IgD-negative memory B cell (primary cell): ENCODE data around the gene TNFRSF1A. TPM values are rescaled to one million over a fixed set of nuclear protein-coding genes. Genes with fewer than 3 reads are reported as not detected.

Experiments used
- H3K27ac Mint-ChIP-seq, 3 donors: one replicate each; pipeline ENCODE4 v1.8.0; 2020 to 2022; ENCODE audit warnings: mild to moderate bottlenecking in 3 of 3, mixed read lengths in 3 of 3, moderate library complexity in 1 of 3
- H3K27me3 Mint-ChIP-seq: one replicate; pipeline ENCODE4 v1.8.0; 2021; ENCODE audit warnings: mixed read lengths
- H3K36me3 Mint-ChIP-seq: one replicate; pipeline ENCODE4 v1.8.0; 2020; ENCODE audit warnings: mild to moderate bottlenecking, mixed read lengths
- H3K4me1 Mint-ChIP-seq, 3 donors: one replicate each; pipeline ENCODE4 v1.8.0; 2020 to 2022; ENCODE audit warnings: mixed read lengths in 3 of 3, mild to moderate bottlenecking in 1 of 3
- H3K4me3 Mint-ChIP-seq, 4 donors: one replicate each; pipeline ENCODE4 v1.8.0; 2020 to 2022; ENCODE audit warnings: mild to moderate bottlenecking in 4 of 4, mixed read lengths in 4 of 4, moderate library complexity in 3 of 4
- H3K9me3 Mint-ChIP-seq, 3 donors: one replicate each; pipeline ENCODE4 v1.8.0; 2020 to 2021; ENCODE audit warnings: mixed read lengths in 3 of 3, mild to moderate bottlenecking in 1 of 3
- polyA plus RNA-seq: library from polyadenylated mRNA; unstranded; fragments of 300-500 nt; fragmentation: Illumina TruSeq; gene quantifications from one replicate; pipeline ENCODE4 v1.2.3, GENCODE V29; 2021

TNFRSF1A gene
- 2.4 TPM for polyA plus RNA-seq

- Mint-ChIP-seq H3K27me3 (peaks cover 54% of the 10 kb centered on the region), H3K9me3 (no peaks in the 10 kb centered on the region), H3K4me1 (peaks cover under 1 to 10% (median 10%) of the 10 kb centered on the region in 3 donors), H3K36me3 (no peaks in the 10 kb centered on the region), H3K4me3 (peak within 1 kb of the TSS in 3 of 4 donors; percentile 19 to 47 (median 44)), H3K27ac (no peak within 1 kb of the TSS)
Measured at GRCh38 chr12:6341417-6342139, at the start of gene TNFRSF1A. Gene TNFRSF1A (minus strand): TSS chr12:6342076. CDS start chr12:6341814, 262 bp downstream.

DNA sequence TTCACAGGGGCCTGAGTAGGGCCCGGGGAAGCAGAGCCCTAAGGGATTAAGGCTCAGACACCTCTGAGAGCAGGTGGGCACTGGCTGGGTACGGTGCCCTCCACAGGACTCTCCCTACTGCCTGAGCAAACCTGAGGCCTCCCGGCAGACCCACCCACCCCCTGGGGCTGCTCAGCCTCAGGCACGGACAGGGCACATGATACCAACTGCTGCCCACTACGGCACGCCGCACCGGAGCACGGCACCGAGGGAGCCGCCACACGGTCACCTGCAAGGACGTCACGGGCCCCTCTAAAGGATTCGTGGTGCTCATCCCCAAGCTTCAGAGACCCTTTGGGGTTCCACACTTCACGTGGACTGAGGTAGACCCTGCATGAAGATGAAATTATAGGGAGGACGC lies 49.1 kb upstream of the TNFRSF1A start:
- Mint-ChIP-seq H3K27ac (no peak overlapping the region), H3K4me1 (no peaks in the 10 kb centered on the region), H3K4me3 (no peak overlapping the region), H3K36me3 (no peaks in the 10 kb centered on the region), H3K27me3 (peaks cover 18% of the 10 kb centered on the region), H3K9me3 (no peaks in the 10 kb centered on the region)

- no peaks in the 10 kb centered on the region for H3K9me3 Mint-ChIP-seq
- H3K4me1 Mint-ChIP-seq, result no peaks in the 10 kb centered on the region
- H3K4me3 Mint-ChIP-seq, result no peak overlapping the region
- peaks cover 21% of the 10 kb centered on the region for H3K27me3 Mint-ChIP-seq
- H3K27ac Mint-ChIP-seq, result no peak overlapping the region
- no peaks in the 10 kb centered on the region for H3K36me3 Mint-ChIP-seq
Measured at GRCh38 chr12:6390084-6390799, 48.4 kb upstream of the TNFRSF1A start.

DNA sequence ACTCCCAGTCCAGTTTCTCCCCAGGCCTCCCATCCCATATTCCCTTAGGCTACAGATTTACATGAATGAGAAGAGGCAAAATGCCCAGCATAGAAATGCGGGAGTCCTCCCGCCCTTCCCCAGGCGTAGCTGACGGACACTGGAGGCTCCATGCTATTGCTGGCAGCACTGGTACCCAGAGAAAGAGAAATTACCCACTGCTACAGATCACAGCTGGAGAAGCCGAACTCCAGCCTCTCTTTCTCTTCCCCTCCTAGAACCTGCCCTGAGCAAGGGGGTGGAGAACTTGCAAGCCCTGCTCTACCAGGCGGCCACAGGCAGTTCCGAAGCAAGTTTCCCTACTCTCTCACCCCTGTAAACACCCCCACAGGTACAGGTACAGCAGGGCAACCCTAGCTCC lies 45.7 kb upstream of the TNFRSF1A start:
- Mint-ChIP-seq H3K27ac (peak overlapping the region in 1 of 3 donors; percentile 47), H3K9me3 (no peaks in the 10 kb centered on the region), H3K27me3 (peaks cover 40% of the 10 kb centered on the region), H3K36me3 (no peaks in the 10 kb centered on the region), H3K4me3 (no peak overlapping the region), H3K4me1 (peaks cover 0 to 1% (median 0%) of the 10 kb centered on the region in 3 donors)

DNA sequence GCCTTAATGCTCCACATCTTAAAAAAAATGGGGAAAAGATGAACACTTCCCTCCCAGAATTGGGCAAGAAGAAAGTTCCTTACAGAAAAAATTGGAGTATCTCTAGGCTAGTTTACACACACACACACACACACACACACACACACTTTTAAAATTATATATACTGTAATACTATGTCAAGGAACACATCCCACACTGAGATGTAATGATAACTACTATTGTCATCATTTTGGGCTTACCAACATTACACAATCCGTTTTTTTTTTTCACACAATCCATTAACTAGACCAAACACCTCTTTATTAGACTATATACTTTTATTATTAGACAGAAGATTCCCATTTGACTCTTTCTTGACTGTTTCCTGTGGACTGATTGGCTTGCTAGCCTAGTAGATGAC lies 44.6 kb upstream of the TNFRSF1A start:
- Mint-ChIP-seq H3K4me3 (no peak overlapping the region), H3K36me3 (no peaks in the 10 kb centered on the region), H3K27me3 (peaks cover 48% of the 10 kb centered on the region), H3K9me3 (no peaks in the 10 kb centered on the region), H3K4me1 (peaks cover 0 to 1% (median 0%) of the 10 kb centered on the region in 3 donors), H3K27ac (no peak overlapping the region)

GRCh38 chr12:6386038-6386437 lies 44.2 kb upstream of the TNFRSF1A start:
- peaks cover 52% of the 10 kb centered on the region for H3K27me3 Mint-ChIP-seq
- H3K9me3 Mint-ChIP-seq, result no peaks in the 10 kb centered on the region
- no peak overlapping the region for H3K27ac Mint-ChIP-seq
- no peaks in the 10 kb centered on the region for H3K36me3 Mint-ChIP-seq
- no peak overlapping the region for H3K4me3 Mint-ChIP-seq
- H3K4me1 Mint-ChIP-seq, result peaks cover 0 to 1% (median 0%) of the 10 kb centered on the region in 3 donors

GRCh38 chr12:6384499-6385436 lies 42.9 kb upstream of the TNFRSF1A start:
- H3K4me1 Mint-ChIP-seq, result peaks cover 0 to 1% (median 0%) of the 10 kb centered on the region in 3 donors
- no peaks in the 10 kb centered on the region for H3K36me3 Mint-ChIP-seq
- H3K27ac Mint-ChIP-seq, result no peak overlapping the region
- no peaks in the 10 kb centered on the region for H3K9me3 Mint-ChIP-seq
- H3K4me3 Mint-ChIP-seq, result peak overlapping the region in 1 of 4 donors; percentile 45
- peaks cover 56% of the 10 kb centered on the region for H3K27me3 Mint-ChIP-seq

GRCh38 chr12:6383572-6384498 lies 42.0 kb upstream of the TNFRSF1A start, which contains the start of gene LTBR:
Gene LTBR (plus strand): TSS chr12:6384162. CDS start chr12:6384359, 197 bp downstream.
- Mint-ChIP-seq H3K27me3 (peaks cover 53% of the 10 kb centered on the region), H3K4me1 (peaks cover 0 to 1% (median 0%) of the 10 kb centered on the region in 3 donors), H3K9me3 (no peaks in the 10 kb centered on the region), H3K4me3 (peak within 1 kb of the TSS in 1 of 4 donors; percentile 45), H3K27ac (no peak within 1 kb of the TSS), H3K36me3 (no peaks in the 10 kb centered on the region)

DNA sequence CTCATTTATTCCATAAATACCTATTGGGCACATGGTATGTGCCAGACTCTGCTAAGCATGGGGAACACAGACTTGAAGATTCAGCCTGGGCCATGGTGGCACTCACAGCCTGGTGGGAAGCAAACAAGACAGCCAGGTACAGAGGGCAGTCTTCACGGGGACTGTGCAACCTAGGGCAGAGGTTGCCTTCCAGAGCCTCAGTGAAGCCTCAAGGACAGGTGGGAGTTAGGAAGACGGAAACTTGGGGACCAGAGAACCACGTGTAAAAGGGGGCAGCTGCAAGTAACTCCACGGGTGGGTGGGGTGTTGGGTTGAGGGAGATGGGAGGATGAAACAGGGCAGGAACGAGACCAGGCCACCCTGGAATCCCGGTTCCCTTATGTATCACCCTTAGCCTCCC lies 41.1 kb upstream of the TNFRSF1A start:
- no peak overlapping the region for H3K4me3 Mint-ChIP-seq
- no peaks in the 10 kb centered on the region for H3K36me3 Mint-ChIP-seq
- H3K4me1 Mint-ChIP-seq, result peaks cover 0 to 1% (median 0%) of the 10 kb centered on the region in 3 donors
- peaks cover 46% of the 10 kb centered on the region for H3K27me3 Mint-ChIP-seq
- no peak overlapping the region for H3K27ac Mint-ChIP-seq
- no peaks in the 10 kb centered on the region for H3K9me3 Mint-ChIP-seq

DNA sequence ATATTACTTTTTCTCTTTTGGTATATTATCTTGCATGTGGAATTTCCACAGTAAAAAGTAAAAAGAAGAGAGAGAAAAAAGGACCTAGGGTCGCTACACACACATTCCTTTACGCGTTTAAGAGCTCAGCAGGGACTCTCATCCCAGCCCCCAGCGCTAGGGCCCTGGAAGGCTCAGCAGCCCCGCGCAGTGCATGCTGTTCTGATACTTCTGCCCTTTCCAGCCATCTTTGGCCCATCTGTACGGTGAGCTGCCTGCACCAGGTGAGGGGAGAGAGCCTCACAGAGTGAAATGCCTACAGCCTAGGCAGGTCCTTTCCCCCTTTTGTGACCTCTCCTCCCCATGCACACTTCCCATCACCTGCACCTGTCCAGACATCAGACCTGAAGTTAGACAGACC lies 40.5 kb upstream of the TNFRSF1A start:
- H3K4me1 Mint-ChIP-seq, result peaks cover 0 to 1% (median 0%) of the 10 kb centered on the region in 3 donors
- H3K4me3 Mint-ChIP-seq, result no peak overlapping the region
- no peaks in the 10 kb centered on the region for H3K9me3 Mint-ChIP-seq
- no peaks in the 10 kb centered on the region for H3K36me3 Mint-ChIP-seq
- H3K27me3 Mint-ChIP-seq, result peaks cover 44% of the 10 kb centered on the region
- no peak overlapping the region for H3K27ac Mint-ChIP-seq

GRCh38 chr12:6380141-6381121 lies 38.6 kb upstream of the TNFRSF1A start:
- H3K9me3 Mint-ChIP-seq, result no peaks in the 10 kb centered on the region
- H3K4me1 Mint-ChIP-seq, result peaks cover 0 to 1% (median 0%) of the 10 kb centered on the region in 3 donors
- H3K27ac Mint-ChIP-seq, result no peak overlapping the region
- no peaks in the 10 kb centered on the region for H3K36me3 Mint-ChIP-seq
- no peak overlapping the region for H3K4me3 Mint-ChIP-seq
- H3K27me3 Mint-ChIP-seq, result peaks cover 48% of the 10 kb centered on the region

DNA sequence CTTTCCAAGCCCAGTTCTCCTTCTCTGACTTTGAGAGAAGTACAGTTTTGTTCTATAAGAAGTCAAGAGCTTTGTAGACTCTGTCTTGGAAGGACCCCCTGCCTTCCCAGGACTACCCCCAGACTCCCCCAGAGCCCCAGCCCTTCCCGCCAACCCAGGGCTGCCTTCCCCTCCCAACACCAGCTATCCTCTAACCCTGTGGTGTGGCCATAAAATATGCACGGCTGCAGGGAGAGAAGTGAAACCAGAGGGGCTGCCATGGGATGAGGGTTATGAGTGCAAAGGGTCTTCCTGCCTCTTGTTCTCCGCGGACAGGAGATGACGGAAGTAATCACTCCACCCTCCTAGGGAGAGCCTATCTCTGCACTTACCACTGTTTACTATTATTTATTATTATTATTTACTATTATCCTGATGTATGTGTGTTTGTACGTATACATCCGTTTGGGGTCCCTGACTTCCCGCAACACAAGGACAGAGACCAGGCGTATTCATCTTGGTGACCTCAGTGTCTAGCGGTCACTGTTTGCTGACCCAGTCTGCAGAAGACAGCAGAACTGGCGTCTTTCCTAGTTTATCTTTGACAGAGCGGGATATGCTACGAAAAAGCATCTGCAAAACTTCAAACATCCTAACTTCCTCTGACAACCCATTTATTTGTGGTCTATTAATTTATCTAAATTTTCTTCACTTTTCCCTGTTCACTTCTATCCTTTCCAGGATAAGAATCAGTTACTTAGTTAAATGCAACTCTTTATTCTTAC lies 37.0 kb upstream of the TNFRSF1A start:
- Mint-ChIP-seq H3K4me3 (no peak overlapping the region), H3K27me3 (peaks cover 40% of the 10 kb centered on the region), H3K36me3 (peaks cover 2% of the 10 kb centered on the region), H3K4me1 (no peaks in the 10 kb centered on the region), H3K27ac (peak overlapping the region in 1 of 3 donors; percentile 59), H3K9me3 (no peaks in the 10 kb centered on the region)
